GM21737 (cell line): Measurements from ENCODE around the gene PYROXD2.

Experiments
- ATAC-seq: cut with Tn5 transposase; IDR thresholded peaks from one replicate; pipeline ENCODE4 v1.9.1; 2021; ENCODE audit warnings: mild to moderate bottlenecking, moderate library complexity; ENCODE audit not compliant: unreplicated experiment

Gene PYROXD2

GRCh38 chr10:98414932-98415730, at the start of gene PYROXD2:
PYROXD2 (minus strand) TSS chr10:98415182; CDS start chr10:98415135, 47 bp downstream.
- ATAC-seq = peak; percentile 66

GRCh38 chr10:98463976-98464754, 49.2 kb upstream of the PYROXD2 start:
- no peak for ATAC-seq

- ATAC-seq = no peak
These were observed 48.0 kb upstream of the PYROXD2 start for GRCh38 chr10:98463016-98463415.

- ATAC-seq = no peak
These were observed 46.5 kb upstream of the PYROXD2 start for GRCh38 chr10:98461500-98461842.

GRCh38 chr10:98460837-98461499, 46.0 kb upstream of the PYROXD2 start:
- no peak for ATAC-seq

GRCh38 chr10:98458809-98459784, 44.1 kb upstream of the PYROXD2 start:
- ATAC-seq = no peak

- ATAC-seq = no peak
These were observed 42.7 kb upstream of the PYROXD2 start for GRCh38 chr10:98457721-98458120.

GRCh38 chr10:98456686-98457482, 41.9 kb upstream of the PYROXD2 start:
- no peak for ATAC-seq

- ATAC-seq = no peak
These were observed 41.1 kb upstream of the PYROXD2 start for GRCh38 chr10:98456043-98456570.

GRCh38 chr10:98453729-98454128, 38.7 kb upstream of the PYROXD2 start:
- no peak for ATAC-seq

- ATAC-seq = no peak
These were observed 35.6 kb upstream of the PYROXD2 start for GRCh38 chr10:98450618-98451017.

- ATAC-seq = no peak
These were observed 34.3 kb upstream of the PYROXD2 start for GRCh38 chr10:98449287-98449686.

- peak; percentile 86 for ATAC-seq
These were observed 31.8 kb upstream of the PYROXD2 start, which contains the start of gene HPS1 for GRCh38 chr10:98446661-98447221. HPS1 (minus strand) TSS chr10:98446935; CDS start chr10:98443240, 3,695 bp downstream.

- peak; percentile 26 for ATAC-seq
These were observed 31.2 kb upstream of the PYROXD2 start for GRCh38 chr10:98446151-98446660.

GRCh38 chr10:98445200-98445812, 30.3 kb upstream of the PYROXD2 start:
- ATAC-seq = no peak

GRCh38 chr10:98444314-98445006, 29.5 kb upstream of the PYROXD2 start:
- no peak for ATAC-seq

- no peak for ATAC-seq
These were observed 23.7 kb upstream of the PYROXD2 start for GRCh38 chr10:98438715-98439114.

- no peak for ATAC-seq
These were observed 21.7 kb upstream of the PYROXD2 start for GRCh38 chr10:98436704-98437103.
